ENCODE measurements around the gene GON4L.

Gene GON4L

DNA sequence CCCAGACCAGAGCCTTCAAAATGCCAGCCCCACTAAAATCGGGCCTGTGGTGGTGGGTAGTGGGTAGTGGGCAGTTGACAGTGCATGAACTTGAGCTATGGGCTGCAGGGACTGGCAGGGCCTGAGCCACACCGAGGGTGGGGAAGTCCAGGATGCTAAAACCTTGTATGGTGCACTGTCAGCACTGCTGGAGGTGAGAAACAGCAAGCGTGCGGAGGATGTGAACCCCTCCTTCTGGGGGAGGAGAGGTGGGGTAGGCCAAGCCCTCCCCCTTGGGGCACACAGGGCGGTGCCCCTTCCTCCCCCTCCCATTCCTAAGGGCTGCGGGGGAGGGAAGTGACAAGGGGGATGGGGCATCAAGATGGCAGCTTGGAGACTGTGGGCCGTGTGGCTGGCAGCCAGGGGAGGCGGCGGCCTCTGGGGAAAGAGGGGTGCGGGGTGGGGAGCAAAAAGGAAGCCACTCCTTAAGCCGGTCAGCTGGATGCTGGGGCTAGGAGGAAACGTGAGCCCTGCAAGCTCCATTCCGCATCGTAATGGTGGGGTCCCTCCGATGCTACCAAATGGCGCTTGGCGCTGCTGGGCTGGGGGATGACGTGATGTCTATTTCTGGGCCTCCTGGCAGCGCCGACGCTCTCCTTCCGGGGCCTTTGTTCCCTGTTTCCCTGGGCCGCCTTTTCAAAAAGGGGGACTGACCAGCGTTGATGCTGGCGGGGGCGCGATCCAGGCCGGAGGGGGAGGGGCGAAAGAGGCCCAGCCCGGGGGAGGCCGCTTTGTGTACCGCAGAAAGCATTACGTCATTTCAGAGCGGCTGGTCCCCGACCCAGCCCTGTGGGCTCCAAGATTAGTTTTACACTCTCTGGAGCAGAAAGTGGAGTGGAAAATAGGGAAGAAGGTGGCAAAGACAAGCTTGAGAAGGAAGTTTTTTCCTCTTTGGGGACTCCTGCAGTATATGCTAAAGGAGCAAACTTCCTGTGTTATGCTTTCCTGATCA lies 3.2 kb upstream of the GON4L start (continued):
- TF ChIP-seq ZNF423 (tag by site-specific recombination; IDR thresholded peaks at IDR 0.05) (0 out of 2 replicates have a peak, but pooled peaks have one; percentile 34), ZNF266 (tag by site-specific recombination; IDR thresholded peaks at IDR 0.05; ENCODE audit: low read depth) (no peak), PRDM1 (tag by site-specific recombination; IDR thresholded peaks at IDR 0.05) (peak; percentile 69), HOXA7 (CRISPR knock-in tag; IDR thresholded peaks at IDR 0.05; ENCODE audit: borderline replicate concordance) (no peak), ZNF48 (tag by site-specific recombination; IDR thresholded peaks at IDR 0.05) (no peak), ZNF23 (tag by site-specific recombination; IDR thresholded peaks at IDR 0.05; ENCODE audit: borderline replicate concordance) (no peak), ZNF114 (tag by site-specific recombination; IDR thresholded peaks at IDR 0.05) (no peak), ZNF214 (tag by site-specific recombination; IDR thresholded peaks at IDR 0.05; ENCODE audit: borderline replicate concordance) (no peak), ZNF10 (tag by site-specific recombination; IDR thresholded peaks at IDR 0.05) (0 out of 2 replicates have a peak, but pooled peaks have one; percentile 14), ZBTB8A (tag by site-specific recombination; IDR thresholded peaks at IDR 0.05) (peak; percentile 39; the same call in 1 of the 2 replicates), AEBP2 (tag by site-specific recombination; IDR thresholded peaks at IDR 0.05; ENCODE audit: borderline replicate concordance) (no peak), TRIM28 (IDR thresholded peaks at IDR 0.05; ENCODE audit: borderline replicate concordance, low read length) (no peak), ZNF830 (tag by site-specific recombination; IDR thresholded peaks at IDR 0.05; ENCODE audit: low read depth) (no peak), ZNF529 (tag by site-specific recombination; IDR thresholded peaks at IDR 0.05; ENCODE audit: insufficient replicate concordance) (no peak), ZFP37 (tag by site-specific recombination; IDR thresholded peaks at IDR 0.05) (peak; percentile 54; the same call in 1 of the 2 replicates), ZNF626 (tag by site-specific recombination; IDR thresholded peaks at IDR 0.05) (no peak), PRDM6 (tag by site-specific recombination; IDR thresholded peaks at IDR 0.05) (peak; percentile 29; the same call in 1 of the 2 replicates), ZNF621 (tag by site-specific recombination; IDR thresholded peaks at IDR 0.05) (no peak), ZNF777 (tag by site-specific recombination; IDR thresholded peaks at IDR 0.05; ENCODE audit: borderline replicate concordance) (no peak), ZSCAN18 (tag by site-specific recombination; IDR thresholded peaks at IDR 0.05) (0 out of 2 replicates have a peak, but pooled peaks have one; percentile 66), ZNF132 (tag by site-specific recombination; IDR thresholded peaks at IDR 0.05; ENCODE audit: borderline replicate concordance) (no peak), ZNF184 (tag by site-specific recombination; IDR thresholded peaks at IDR 0.05) (0 out of 2 replicates have a peak, but pooled peaks have one; percentile 37)
- TF ChIP-seq, protein P1, sequence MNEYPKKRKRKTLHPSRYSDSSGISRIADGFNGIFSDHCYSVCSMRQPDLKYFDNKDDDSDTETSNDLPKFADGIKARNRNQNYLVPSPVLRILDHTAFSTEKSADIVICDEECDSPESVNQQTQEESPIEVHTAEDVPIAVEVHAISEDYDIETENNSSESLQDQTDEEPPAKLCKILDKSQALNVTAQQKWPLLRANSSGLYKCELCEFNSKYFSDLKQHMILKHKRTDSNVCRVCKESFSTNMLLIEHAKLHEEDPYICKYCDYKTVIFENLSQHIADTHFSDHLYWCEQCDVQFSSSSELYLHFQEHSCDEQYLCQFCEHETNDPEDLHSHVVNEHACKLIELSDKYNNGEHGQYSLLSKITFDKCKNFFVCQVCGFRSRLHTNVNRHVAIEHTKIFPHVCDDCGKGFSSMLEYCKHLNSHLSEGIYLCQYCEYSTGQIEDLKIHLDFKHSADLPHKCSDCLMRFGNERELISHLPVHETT (tag by site-specific recombination; IDR thresholded peaks at IDR 0.05), result peak; percentile 68; the same call in 1 of the 2 replicates
- TF ChIP-seq, protein P2, sequence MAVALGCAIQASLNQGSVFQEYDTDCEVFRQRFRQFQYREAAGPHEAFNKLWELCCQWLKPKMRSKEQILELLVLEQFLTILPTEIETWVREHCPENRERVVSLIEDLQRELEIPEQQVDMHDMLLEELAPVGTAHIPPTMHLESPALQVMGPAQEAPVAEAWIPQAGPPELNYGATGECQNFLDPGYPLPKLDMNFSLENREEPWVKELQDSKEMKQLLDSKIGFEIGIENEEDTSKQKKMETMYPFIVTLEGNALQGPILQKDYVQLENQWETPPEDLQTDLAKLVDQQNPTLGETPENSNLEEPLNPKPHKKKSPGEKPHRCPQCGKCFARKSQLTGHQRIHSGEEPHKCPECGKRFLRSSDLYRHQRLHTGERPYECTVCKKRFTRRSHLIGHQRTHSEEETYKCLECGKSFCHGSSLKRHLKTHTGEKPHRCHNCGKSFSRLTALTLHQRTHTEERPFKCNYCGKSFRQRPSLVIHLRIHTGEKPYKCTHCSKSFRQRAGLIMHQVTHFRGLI (tag by site-specific recombination; IDR thresholded peaks at IDR 0.05), result peak; percentile 89
- TF ChIP-seq, protein P3, sequence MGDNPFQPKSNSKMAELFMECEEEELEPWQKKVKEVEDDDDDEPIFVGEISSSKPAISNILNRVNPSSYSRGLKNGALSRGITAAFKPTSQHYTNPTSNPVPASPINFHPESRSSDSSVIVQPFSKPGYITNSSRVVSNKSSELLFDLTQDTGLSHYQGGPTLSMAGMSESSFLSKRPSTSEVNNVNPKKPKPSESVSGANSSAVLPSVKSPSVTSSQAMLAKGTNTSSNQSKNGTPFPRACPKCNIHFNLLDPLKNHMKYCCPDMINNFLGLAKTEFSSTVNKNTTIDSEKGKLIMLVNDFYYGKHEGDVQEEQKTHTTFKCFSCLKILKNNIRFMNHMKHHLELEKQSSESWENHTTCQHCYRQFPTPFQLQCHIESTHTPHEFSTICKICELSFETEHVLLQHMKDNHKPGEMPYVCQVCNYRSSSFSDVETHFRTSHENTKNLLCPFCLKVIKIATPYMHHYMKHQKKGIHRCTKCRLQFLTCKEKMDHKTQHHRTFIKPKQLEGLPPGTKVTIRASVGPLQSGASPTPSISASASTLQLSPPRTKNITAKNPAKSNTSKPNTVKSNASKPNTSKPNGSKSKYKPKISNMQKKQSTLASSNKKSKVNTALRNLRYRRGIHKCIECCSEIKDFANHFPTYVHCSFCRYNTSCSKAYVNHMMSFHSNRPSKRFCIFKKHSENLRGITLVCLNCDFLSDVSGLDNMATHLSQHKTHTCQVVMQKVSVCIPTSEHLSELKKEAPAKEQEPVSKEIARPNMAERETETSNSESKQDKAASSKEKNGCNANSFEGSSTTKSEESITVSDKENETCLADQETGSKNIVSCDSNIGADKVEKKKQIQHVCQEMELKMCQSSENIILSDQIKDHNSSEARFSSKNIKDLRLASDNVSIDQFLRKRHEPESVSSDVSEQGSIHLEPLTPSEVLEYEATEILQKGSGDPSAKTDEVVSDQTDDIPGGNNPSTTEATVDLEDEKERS (tag by site-specific recombination; IDR thresholded peaks at IDR 0.05), result no peak

Measured in HEK293 (cell line).